ENCODE measurements around the gene SDC4.

Gene SDC4

GRCh38 chr20:45317826-45318225 lies 30.4 kb downstream of the SDC4 start:
- no peak for DNase-seq

DNA sequence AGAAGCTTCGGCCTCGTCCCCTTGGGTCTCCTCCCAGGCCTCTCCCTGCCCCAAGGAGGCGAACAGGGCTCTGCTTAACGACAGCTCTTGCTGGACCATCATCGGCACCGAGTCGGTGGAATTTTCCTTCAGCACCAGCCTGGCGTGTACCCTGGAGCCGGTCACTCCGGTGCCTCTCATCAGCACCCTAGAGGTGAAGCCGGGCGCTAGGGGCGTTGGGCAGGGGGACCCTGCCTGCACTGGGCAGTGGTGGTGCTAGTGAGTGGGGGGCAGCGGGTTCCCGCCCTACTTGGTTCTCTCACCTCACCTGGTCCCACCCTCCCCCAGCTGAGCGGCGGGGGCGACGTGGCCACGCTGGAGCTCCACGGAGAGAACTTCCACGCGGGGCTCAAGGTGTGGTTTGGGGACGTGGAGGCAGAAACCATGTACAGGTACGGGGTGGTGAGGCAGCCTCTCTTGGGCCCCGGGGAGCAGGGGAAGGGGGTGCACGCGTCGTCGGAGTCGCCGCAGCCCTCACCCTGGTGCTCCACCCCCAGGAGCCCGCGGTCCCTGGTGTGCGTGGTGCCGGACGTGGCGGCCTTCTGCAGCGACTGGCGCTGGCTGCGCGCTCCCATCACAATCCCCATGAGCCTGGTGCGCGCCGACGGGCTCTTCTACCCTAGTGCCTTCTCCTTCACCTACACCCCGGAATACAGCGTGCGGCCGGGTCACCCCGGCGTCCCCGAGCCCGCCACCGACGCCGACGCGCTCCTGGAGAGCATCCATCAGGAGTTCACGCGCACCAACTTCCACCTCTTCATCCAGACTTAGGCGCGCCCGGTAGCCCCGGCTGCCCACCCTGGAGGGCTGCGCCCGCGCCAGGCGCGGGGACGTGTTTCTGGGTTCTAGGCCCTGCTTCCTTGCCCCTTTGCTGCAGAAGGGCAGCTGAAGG lies 31.8 kb downstream of the SDC4 start:
- no peak for DNase-seq

GRCh38 chr20:45315672-45316071 lies 32.6 kb downstream of the SDC4 start:
- no peak for DNase-seq

GRCh38 chr20:45313943-45314342 lies 34.3 kb downstream of the SDC4 start:
- no peak for DNase-seq

- DNase-seq, result no peak
Observed at GRCh38 chr20:45313065-45313695, 35.0 kb downstream of the SDC4 start.

GRCh38 chr20:45312241-45312640 lies 36.0 kb downstream of the SDC4 start:
- no peak for DNase-seq

DNA sequence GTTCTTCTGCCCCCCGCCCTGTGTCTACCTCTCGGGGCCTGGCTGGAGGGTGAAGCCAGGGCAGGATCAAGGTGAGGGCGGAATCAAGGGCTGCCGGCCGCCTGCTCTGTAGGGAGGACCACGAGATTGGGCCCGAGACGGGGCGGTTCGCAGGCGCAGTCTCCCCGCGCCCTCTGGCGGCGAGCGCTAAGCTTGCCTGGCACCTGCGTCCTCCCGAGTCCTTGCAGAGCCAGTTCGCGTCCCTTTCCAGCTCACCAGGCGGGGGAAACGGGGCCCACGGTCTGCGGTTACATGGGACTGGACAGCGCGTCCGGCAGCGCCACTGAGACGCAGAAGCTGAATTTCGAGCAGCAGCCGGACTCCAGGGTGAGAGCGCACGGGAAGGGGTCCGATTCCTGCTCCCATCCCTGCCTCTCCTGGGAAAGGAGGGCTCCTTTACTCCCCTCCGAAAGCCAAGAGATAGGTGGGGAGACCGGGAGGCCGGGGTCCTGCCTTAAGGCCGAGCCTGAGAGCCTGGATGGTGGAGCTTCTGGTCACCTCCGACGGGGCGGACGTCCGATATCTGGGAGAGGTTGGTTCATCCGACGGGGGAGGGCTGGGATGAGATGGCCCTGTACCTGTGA lies 36.5 kb downstream of the SDC4 start:
- peak; percentile 35 for DNase-seq

GRCh38 chr20:45309075-45309474 lies 39.1 kb downstream of the SDC4 start:
- DNase-seq, result no peak

DNA sequence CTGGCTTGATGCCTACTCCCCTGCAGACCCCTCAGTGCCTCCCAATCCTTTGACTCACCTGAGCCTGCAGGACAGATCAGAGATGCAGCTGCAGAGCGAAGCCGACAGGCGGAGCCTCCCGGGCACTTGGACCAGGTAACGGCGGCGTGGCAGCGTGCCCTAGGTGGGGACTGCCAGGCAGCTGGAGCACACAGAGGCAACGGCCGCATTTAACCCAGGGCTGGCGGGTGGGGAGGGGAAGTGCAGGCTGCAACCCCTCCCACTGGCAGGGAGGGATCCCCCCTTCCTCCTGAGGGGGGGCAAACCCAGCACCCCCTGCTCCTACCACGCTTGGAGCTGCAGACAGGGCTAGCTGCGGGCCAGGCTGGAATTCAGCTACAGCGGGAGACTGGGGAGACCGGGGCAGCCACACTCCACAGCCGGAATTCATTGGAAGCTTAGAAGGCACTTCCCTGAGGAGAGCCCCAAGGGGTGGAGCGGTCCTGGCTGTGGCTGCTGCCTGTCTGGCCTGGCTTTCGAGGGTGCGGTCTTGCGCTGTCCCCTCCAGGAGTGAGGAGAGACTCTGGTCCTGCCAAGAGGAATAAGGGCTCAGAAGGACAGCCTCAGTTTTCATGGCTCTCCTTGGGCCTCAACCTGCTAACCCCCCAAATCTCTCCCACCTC lies 40.0 kb downstream of the SDC4 start, which contains the start of gene MATN4:
MATN4 (minus strand) TSS at position 183 of the 662 bp plus-strand sequence. CDS start 2,717 bp downstream, outside the sequence.
- peak; percentile 9 for DNase-seq

GRCh38 chr20:45307076-45307640 lies 41.1 kb downstream of the SDC4 start:
- DNase-seq, result no peak

- no peak for DNase-seq
Observed at GRCh38 chr20:45306431-45306982, 41.7 kb downstream of the SDC4 start, which contains the start of gene RBPJL. TSS of gene RBPJL (plus strand) at chr20:45306840. CDS start at chr20:45306923, 83 bp downstream.

GRCh38 chr20:45305262-45305661 lies 43.0 kb downstream of the SDC4 start:
- peak; percentile 14 for DNase-seq

- no peak for DNase-seq
Observed at GRCh38 chr20:45304464-45304999, 43.7 kb downstream of the SDC4 start.

GRCh38 chr20:45303586-45304463 lies 44.4 kb downstream of the SDC4 start:
- DNase-seq, result no peak

DNA sequence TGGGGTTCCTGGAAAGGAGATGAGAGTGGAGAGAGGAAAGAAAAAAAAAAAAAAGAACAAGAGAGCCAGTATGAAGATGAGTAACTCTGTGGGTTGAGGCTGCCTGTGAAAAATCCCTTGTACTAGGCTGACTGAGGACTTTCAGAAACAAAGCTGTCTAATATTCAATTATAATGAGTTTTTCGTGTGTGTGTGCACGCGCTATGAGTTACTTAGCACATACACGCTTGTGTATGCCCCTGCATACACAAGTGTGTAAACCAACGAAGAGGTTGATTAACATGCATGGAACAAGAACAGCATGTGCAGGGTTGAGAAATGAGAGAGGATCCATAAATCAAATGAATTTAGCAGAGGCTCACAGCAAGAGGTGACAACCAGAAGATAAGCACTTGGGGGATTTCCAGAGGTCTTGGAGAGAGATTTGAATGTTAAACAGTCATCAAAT lies 46.4 kb downstream of the SDC4 start:
- DNase-seq, result no peak

DNA sequence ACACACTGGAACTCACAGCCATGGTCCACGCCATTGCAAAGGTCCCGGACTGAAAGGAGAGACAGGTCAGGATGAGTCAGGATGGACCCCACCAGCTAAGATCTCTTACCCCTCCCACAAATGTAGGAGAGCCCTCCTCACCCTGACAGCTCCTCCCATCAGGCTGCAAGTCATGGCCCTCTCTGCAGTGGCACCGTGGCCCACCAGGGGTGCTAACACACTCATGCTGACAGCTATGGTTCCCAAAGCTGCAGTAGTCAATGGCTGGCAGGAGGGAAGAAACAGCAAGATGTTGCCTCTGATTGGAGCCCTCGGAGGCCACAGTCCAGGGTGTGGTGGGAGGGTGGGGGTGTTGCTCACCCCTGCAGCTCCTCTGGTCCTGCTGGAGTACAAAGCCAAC lies 47.3 kb downstream of the SDC4 start:
- peak; percentile 27 for DNase-seq

DNA sequence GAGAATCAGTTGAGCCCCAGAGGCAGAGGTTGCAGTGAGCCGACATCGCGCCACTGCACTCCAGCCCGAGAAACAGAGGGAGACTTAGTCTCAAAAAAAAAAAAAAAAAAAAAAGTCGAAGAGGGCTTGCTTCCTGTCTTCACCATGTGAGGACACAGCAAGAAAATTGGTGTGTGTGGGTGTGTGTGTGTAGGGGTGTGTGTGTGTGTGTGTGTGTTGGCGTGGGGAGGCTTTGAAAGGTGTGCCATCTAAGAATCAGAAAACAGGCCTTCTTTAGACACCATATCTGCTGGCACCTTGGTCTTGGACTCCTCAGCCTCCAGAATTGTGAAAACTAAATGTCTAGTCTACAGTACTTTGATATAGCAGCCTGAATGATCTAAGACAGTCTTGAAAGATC lies 48.4 kb downstream of the SDC4 start:
- no peak for DNase-seq

- DNase-seq, result no peak
Observed at GRCh38 chr20:45297786-45298497, 50.3 kb downstream of the SDC4 start.

- DNase-seq, result no peak
Observed at GRCh38 chr20:45294659-45295058, 53.6 kb downstream of the SDC4 start.

- no peak for DNase-seq
Observed at GRCh38 chr20:45294003-45294368, 54.2 kb downstream of the SDC4 start.

Data from NCI-H510A (cell line).